Esophagus (tissue), 2 donors: ENCODE measurements around the gene HHATL. TPM values are rescaled to one million over a fixed set of nuclear protein-coding genes. Genes with fewer than 3 reads are reported as not detected.

ENCODE experiments used
- H3K27ac ChIP-seq, 2 donors: one replicate each; pipeline ENCODE4 v1.5.1; 2013; ENCODE audit warnings: low read depth in 2 of 2, mild to moderate bottlenecking in 2 of 2, inconsistent platforms in 1 of 2, low read length in 1 of 2, moderate library complexity in 1 of 2
- H3K27me3 ChIP-seq, 2 donors: one replicate each; pipeline ENCODE4 v1.6.1; 2013; ENCODE audit warnings: low read length in 2 of 2, control low read depth in 1 of 2, mild to moderate bottlenecking in 1 of 2; ENCODE audit not compliant: insufficient read depth in 2 of 2, control insufficient read depth in 1 of 2
- H3K36me3 ChIP-seq, 2 donors: one replicate each; pipeline ENCODE4 v1.6.1; 2013; ENCODE audit warnings: low read length in 1 of 2; ENCODE audit not compliant: control insufficient read depth in 2 of 2, insufficient read depth in 2 of 2
- H3K4me1 ChIP-seq, 2 donors: one replicate each; pipeline ENCODE4 v1.6.1; 2013; ENCODE audit warnings: low read length in 1 of 2; ENCODE audit not compliant: control insufficient read depth in 2 of 2, insufficient read depth in 2 of 2
- H3K4me3 ChIP-seq, 2 donors: one replicate each; pipeline ENCODE4 v1.5.1; 2013; ENCODE audit warnings: low read length in 2 of 2, mild to moderate bottlenecking in 2 of 2, low read depth in 1 of 2, moderate library complexity in 1 of 2
- H3K9me3 ChIP-seq, 2 donors: one replicate each; pipeline ENCODE4 v1.6.1; 2013; ENCODE audit warnings: mild to moderate bottlenecking in 2 of 2, low read depth in 1 of 2, low read length in 1 of 2, moderate library complexity in 1 of 2; ENCODE audit not compliant: control insufficient read depth in 2 of 2, insufficient read depth in 1 of 2
- WGBS, 2 donors: extraction: QIAGEN DNeasy Blood & Tissue Kit; methylation state at CpG; one replicate each; pipeline ENCODE4 v1.1.7; 2013; 5-methylcytosine and 5-hydroxymethylcytosine counted together
- polyA plus RNA-seq, 2 donors: library from polyadenylated mRNA; stranded (reverse); fragments of 200-250 nt; gene quantifications; one replicate each; pipeline ENCODE4 v1.2.3, GENCODE V29; 2013
- donor health status: healthy with polysubstance abuse.
- donor health status: Bipolar disorder and iron deficiency.

Gene HHATL
- polyA plus RNA-seq, 2 donors, result 0.12 to 0.41 TPM

GRCh38 chr3:42685891-42686820 lies 16.4 kb downstream of the HHATL start:
- 34 to 38% methylated on average over 77 to 80 of the region's 80 CpGs for WGBS, 2 donors
- Histone ChIP-seq H3K27me3 (no peaks in the 10 kb centered on the region), H3K4me3 (no peak overlapping the region), H3K36me3 (no peaks in the 10 kb centered on the region), H3K27ac (no peak overlapping the region), H3K4me1 (peaks cover 6 to 12% of the 10 kb centered on the region in 2 donors), H3K9me3 (peaks cover 0 to 3% of the 10 kb centered on the region in 2 donors)

GRCh38 chr3:42685363-42685881 lies 17.2 kb downstream of the HHATL start, which contains the start of gene KLHL40:
Gene KLHL40 (plus strand): TSS chr3:42685537. CDS start chr3:42685619, 82 bp downstream.
- no peak within 1 kb of the TSS for H3K4me3 ChIP-seq
- 48 to 59% methylated on average over 34 of the region's 34 CpGs for WGBS, 2 donors

GRCh38 chr3:42684632-42685362 lies 17.8 kb downstream of the HHATL start:
- Histone ChIP-seq H3K36me3 (no peaks in the 10 kb centered on the region), H3K27me3 (no peaks in the 10 kb centered on the region), H3K9me3 (peaks cover 0 to 3% of the 10 kb centered on the region in 2 donors), H3K4me1 (peaks cover 6 to 12% of the 10 kb centered on the region in 2 donors), H3K27ac (no peak overlapping the region), H3K4me3 (no peak overlapping the region)
- WGBS, 2 donors, result 79 to 80% methylated on average over 7 of the region's 7 CpGs

More at GRCh38 chr3:42685363-42685881, 17.2 kb downstream of the HHATL start, which contains the start of gene KLHL40:
- H3K36me3 ChIP-seq, result no peaks in the 10 kb centered on the region
- no peak within 1 kb of the TSS for H3K27ac ChIP-seq
- H3K9me3 ChIP-seq, result peaks cover 0 to 3% of the 10 kb centered on the region in 2 donors
- H3K27me3 ChIP-seq, result no peaks in the 10 kb centered on the region
- peaks cover 6 to 12% of the 10 kb centered on the region in 2 donors for H3K4me1 ChIP-seq

GRCh38 chr3:42683875-42684598 lies 18.6 kb downstream of the HHATL start:
- WGBS, 2 donors, result 33 to 39% methylated on average over 10 of the region's 10 CpGs
- H3K27ac ChIP-seq, result peak overlapping the region; percentile 50 to 61

GRCh38 chr3:42682301-42683070 lies 20.1 kb downstream of the HHATL start:
- Histone ChIP-seq H3K27ac (no peak overlapping the region), H3K36me3 (no peaks in the 10 kb centered on the region), H3K9me3 (peaks cover 0 to 3% of the 10 kb centered on the region in 2 donors), H3K4me1 (peaks cover 6 to 12% of the 10 kb centered on the region in 2 donors), H3K4me3 (no peak overlapping the region), H3K27me3 (no peaks in the 10 kb centered on the region)
- 75 to 81% methylated on average over 12 of the region's 12 CpGs for WGBS, 2 donors

More at GRCh38 chr3:42683875-42684598, 18.6 kb downstream of the HHATL start:
- H3K4me3 ChIP-seq, result no peak overlapping the region
- H3K4me1 ChIP-seq, result peaks cover 6 to 12% of the 10 kb centered on the region in 2 donors
- H3K36me3 ChIP-seq, result no peaks in the 10 kb centered on the region
- H3K27me3 ChIP-seq, result no peaks in the 10 kb centered on the region
- peaks cover 0 to 3% of the 10 kb centered on the region in 2 donors for H3K9me3 ChIP-seq

- Histone ChIP-seq H3K27me3 (no peaks in the 10 kb centered on the region), H3K27ac (no peak overlapping the region), H3K4me3 (no peak overlapping the region), H3K9me3 (peaks cover 0 to 3% of the 10 kb centered on the region in 2 donors), H3K4me1 (peaks cover 6 to 12% of the 10 kb centered on the region in 2 donors), H3K36me3 (no peaks in the 10 kb centered on the region)
- 84 to 85% methylated on average over 10 of the region's 10 CpGs for WGBS, 2 donors
Observed at GRCh38 chr3:42681361-42682038, 21.1 kb downstream of the HHATL start.

- peaks cover 3 to 9% of the 10 kb centered on the region in 2 donors for H3K4me1 ChIP-seq
- H3K27me3 ChIP-seq, result no peaks in the 10 kb centered on the region
- H3K36me3 ChIP-seq, result no peaks in the 10 kb centered on the region
- no peak overlapping the region for H3K4me3 ChIP-seq
- WGBS, 2 donors, result 88 to 90% methylated on average over 4 of the region's 4 CpGs
- H3K9me3 ChIP-seq, result peaks cover 0 to 3% of the 10 kb centered on the region in 2 donors
- no peak overlapping the region for H3K27ac ChIP-seq
Observed at GRCh38 chr3:42680806-42681205, 21.8 kb downstream of the HHATL start.

GRCh38 chr3:42680271-42680670 lies 22.3 kb downstream of the HHATL start:
- WGBS, 2 donors, result 92 to 93% methylated on average over 1 of the region's 1 CpG
- Histone ChIP-seq H3K36me3 (no peaks in the 10 kb centered on the region), H3K27me3 (no peaks in the 10 kb centered on the region), H3K27ac (no peak overlapping the region), H3K9me3 (peaks cover 0 to 3% of the 10 kb centered on the region in 2 donors), H3K4me3 (no peak overlapping the region), H3K4me1 (peaks cover 2 to 4% of the 10 kb centered on the region in 2 donors)
